ENCODE results near the gene POM121L2. TPM values are rescaled to one million over a fixed set of nuclear protein-coding genes. Genes with fewer than 3 reads are reported as not detected.
A peak's percentile ranks its signal among the peaks of the same experiment; 100 is the strongest.

The POM121L2 gene
- total RNA-seq, 1 experiment from 2014 or later = not detected

- DNase-seq = no peak
- TF ChIP-seq CTCF (IDR thresholded peaks at IDR 0.05; ENCODE audit: unreplicated experiment) = no peak
- Mint-ChIP-seq H3K27ac (ENCODE audit: unreplicated experiment) (no peak overlapping the region), H3K9me3 (ENCODE audit: low read depth, unreplicated experiment) (peaks cover 3% of the 10 kb centered on the region), H3K4me1 (ENCODE audit: low read depth, unreplicated experiment) (peaks cover 8% of the 10 kb centered on the region), H3K27me3 (ENCODE audit: unreplicated experiment) (no peaks in the 10 kb centered on the region), H3K4me3 (ENCODE audit: low read depth, unreplicated experiment) (peak overlapping the region; percentile 93), H3K36me3 (ENCODE audit: insufficient read depth, unreplicated experiment) (peaks cover 20% of the 10 kb centered on the region)
- no TSS peak for BruUV-seq (replicated peaks)
- intact Hi-C loops (cut with micrococcal nuclease; ENCODE audit: unreplicated experiment) = no loop called here
- CTCF ChIA-PET = interaction anchor here (0.7 to 1.0 kb wide), 3 partner anchors 15 to 348 kb away, joined by 3 to 5 read pairs (median 4); no protein-coding TSS in a partner anchor
Observed at GRCh38 chr6:27281569-27281968, 30.5 kb downstream of the POM121L2 start.

GRCh38 chr6:27281105-27281539 lies 31.0 kb downstream of the POM121L2 start:
- Mint-ChIP-seq H3K9me3 (ENCODE audit: low read depth, unreplicated experiment) (peaks cover 3% of the 10 kb centered on the region), H3K4me3 (ENCODE audit: low read depth, unreplicated experiment) (peak overlapping the region; percentile 93), H3K27ac (ENCODE audit: unreplicated experiment) (peak overlapping the region; percentile 97), H3K36me3 (ENCODE audit: insufficient read depth, unreplicated experiment) (peaks cover 20% of the 10 kb centered on the region), H3K27me3 (ENCODE audit: unreplicated experiment) (no peaks in the 10 kb centered on the region), H3K4me1 (ENCODE audit: low read depth, unreplicated experiment) (peaks cover 8% of the 10 kb centered on the region)
- no peak for TF ChIP-seq CTCF (IDR thresholded peaks at IDR 0.05; ENCODE audit: unreplicated experiment)
- CTCF ChIA-PET = interaction anchor here (0.7 to 1.0 kb wide), 3 partner anchors 15 to 349 kb away, joined by 3 to 5 read pairs (median 4); no protein-coding TSS in a partner anchor
- DNase-seq = no peak
- intact Hi-C loops (cut with micrococcal nuclease; ENCODE audit: unreplicated experiment) = no loop called here
- BruUV-seq (replicated peaks) = no TSS peak

GRCh38 chr6:27280540-27281000 lies 31.5 kb downstream of the POM121L2 start:
- BruUV-seq (replicated peaks) = no TSS peak
- Mint-ChIP-seq H3K27ac (ENCODE audit: unreplicated experiment) (peak overlapping the region; percentile 97), H3K36me3 (ENCODE audit: insufficient read depth, unreplicated experiment) (peaks cover 20% of the 10 kb centered on the region), H3K27me3 (ENCODE audit: unreplicated experiment) (no peaks in the 10 kb centered on the region), H3K4me3 (ENCODE audit: low read depth, unreplicated experiment) (peak overlapping the region; percentile 93), H3K4me1 (ENCODE audit: low read depth, unreplicated experiment) (peaks cover 8% of the 10 kb centered on the region), H3K9me3 (ENCODE audit: low read depth, unreplicated experiment) (peaks cover 3% of the 10 kb centered on the region)
- DNase-seq = peak; percentile 34
- TF ChIP-seq CTCF (IDR thresholded peaks at IDR 0.05; ENCODE audit: unreplicated experiment) = no peak
- intact Hi-C loops (cut with micrococcal nuclease; ENCODE audit: unreplicated experiment) = no loop called here
- CTCF ChIA-PET = no interaction called here

- intact Hi-C loops (cut with micrococcal nuclease; ENCODE audit: unreplicated experiment) = no loop called here
Observed at GRCh38 chr6:27280064-27280539, 32.0 kb downstream of the POM121L2 start.

More at GRCh38 chr6:27280064-27280539, 32.0 kb downstream of the POM121L2 start:
- CTCF ChIA-PET = interaction anchor here (1.2 kb wide), 1 partner anchor 16 kb away, joined by 3 read pairs; no protein-coding TSS in a partner anchor
- peaks cover 8% of the 10 kb centered on the region for H3K4me1 Mint-ChIP-seq (ENCODE audit: low read depth, unreplicated experiment)
- no peak for TF ChIP-seq CTCF (IDR thresholded peaks at IDR 0.05; ENCODE audit: unreplicated experiment)
- peak overlapping the region; percentile 97 for H3K27ac Mint-ChIP-seq (ENCODE audit: unreplicated experiment)
- peak overlapping the region; percentile 93 for H3K4me3 Mint-ChIP-seq (ENCODE audit: low read depth, unreplicated experiment)
- DNase-seq = peak; percentile 75
- H3K36me3 Mint-ChIP-seq (ENCODE audit: insufficient read depth, unreplicated experiment) = peaks cover 20% of the 10 kb centered on the region
- peaks cover 3% of the 10 kb centered on the region for H3K9me3 Mint-ChIP-seq (ENCODE audit: low read depth, unreplicated experiment)
- H3K27me3 Mint-ChIP-seq (ENCODE audit: unreplicated experiment) = no peaks in the 10 kb centered on the region
- no TSS peak for BruUV-seq (replicated peaks)
